Measurements from ENCODE around the gene EID3. TPM values are rescaled to one million over a fixed set of nuclear protein-coding genes. Genes with fewer than 3 reads are reported as not detected.

The EID3 gene
- total RNA-seq, 1 experiment from 2014 or later, result 21.1 TPM

GRCh38 chr12:104353012-104353981 lies 49.8 kb downstream of the EID3 start:
- DNase-seq (ENCODE audit: extremely low read depth, low read depth), result no peak

GRCh38 chr12:104354167-104354867 lies 50.8 kb downstream of the EID3 start:
- no peak for DNase-seq (ENCODE audit: extremely low read depth, low read depth)

Other genes starting within 250 kb of the EID3 start
- 5.0 and 5.3 TPM in 2 replicates for gene HCFC2, start 239.2 kb upstream of the EID3 start, total RNA-seq (2014; rRNA removed; shearing (Covaris generic))
- gene NFYB, start 165.5 kb upstream of the EID3 start, total RNA-seq (2014; rRNA removed; shearing (Covaris generic)), result 32.6 and 40.8 TPM in 2 replicates
- 1,614 and 1,733 TPM in 2 replicates for gene TXNRD1, start 88.0 kb upstream of the EID3 start, total RNA-seq (2014; rRNA removed; shearing (Covaris generic))
- 2.9 and 4.2 TPM in 2 replicates for gene CHST11, start 153.2 kb downstream of the EID3 start, total RNA-seq (2014; rRNA removed; shearing (Covaris generic))

Measured in NCI-H460 (cell line).